Activated naive CD8-positive, alpha-beta T cell treated with anti-CD3 and anti-CD28 coated beads, Interleukin-2, amount 50 U/mL, for 24 hours (primary cell): ENCODE data around the gene WNK4.
"Not testable (repeated sequence)": the region's sequence is repeated elsewhere in the genome, so short reads cannot be mapped to it uniquely, and the experiment has no call there.

ENCODE experiments used
- ATAC-seq: fragments of 150-1000 bp; cut with Tn5 transposase; one replicate; pipeline ENCODE4 v1.10.0; 2021
- DNase-seq: peaks from one replicate; pipeline ENCODE4 v3.0.0; 2021
- H3K27ac Mint-ChIP-seq: one replicate; pipeline ENCODE4 v1.8.0; 2021; ENCODE audit warnings: mild to moderate bottlenecking, mixed read lengths
- H3K27me3 Mint-ChIP-seq: one replicate; pipeline ENCODE4 v1.8.0; 2021; ENCODE audit warnings: mixed read lengths
- H3K36me3 Mint-ChIP-seq: one replicate; pipeline ENCODE4 v1.8.0; 2021; ENCODE audit warnings: low read depth, mixed read lengths
- H3K4me1 Mint-ChIP-seq: one replicate; pipeline ENCODE4 v1.8.0; 2021; ENCODE audit warnings: mixed read lengths
- H3K4me3 Mint-ChIP-seq: one replicate; pipeline ENCODE4 v1.8.0; 2021; ENCODE audit warnings: mild to moderate bottlenecking, moderate library complexity, mixed read lengths
- H3K9me3 Mint-ChIP-seq: one replicate; pipeline ENCODE4 v1.8.0; 2021; ENCODE audit warnings: mixed read lengths

WNK4 gene

DNA sequence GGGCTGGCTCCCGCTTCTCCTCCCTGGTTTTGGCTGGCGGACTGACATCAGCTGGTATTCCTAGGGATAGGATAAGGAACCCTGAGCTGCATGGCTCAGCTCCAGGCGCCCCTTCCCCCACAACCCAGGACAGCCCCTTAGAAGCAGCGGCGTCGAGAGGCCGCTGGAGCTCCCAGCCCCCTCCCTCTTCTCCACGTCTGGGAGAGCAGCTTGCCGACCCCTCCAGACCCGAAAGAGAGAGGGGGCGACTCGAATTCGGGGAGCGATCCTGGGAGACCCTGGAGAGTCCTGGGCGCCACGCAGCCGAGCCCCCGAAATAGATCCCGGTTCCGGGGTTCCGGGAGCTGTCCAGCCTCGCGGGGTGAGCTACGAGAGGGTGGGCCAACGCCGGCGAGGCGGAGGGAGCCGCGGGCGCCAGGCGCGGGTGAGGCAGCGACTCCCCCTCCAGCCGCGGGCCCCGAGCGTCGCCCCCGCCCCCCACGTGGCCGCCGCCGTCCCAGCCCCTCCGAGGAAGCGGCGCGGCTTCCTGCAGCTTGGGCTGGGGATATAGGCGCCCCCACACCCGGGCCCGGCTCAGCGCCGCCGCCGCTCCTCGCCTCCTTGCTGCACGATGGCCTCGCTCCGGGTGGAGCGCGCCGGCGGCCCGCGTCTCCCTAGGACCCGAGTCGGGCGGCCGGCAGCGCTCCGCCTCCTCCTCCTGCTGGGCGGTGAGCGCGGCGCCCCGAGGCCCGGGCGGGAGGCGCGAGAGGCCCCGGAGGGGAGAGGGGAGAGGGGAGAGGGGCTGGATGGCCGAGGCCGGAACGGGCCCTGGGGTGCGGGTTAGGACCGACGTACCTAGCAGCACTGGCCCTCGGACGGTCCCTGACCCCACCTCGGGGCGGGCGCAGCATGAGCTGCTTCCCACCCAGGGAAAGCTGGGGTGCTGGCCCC lies 19.5 kb upstream of the WNK4 start, which contains the start of gene RAMP2:
Gene RAMP2, plus strand, starts transcription at position 576 of the 930 bp plus-strand sequence. Its CDS starts 35 bp downstream, at position 611.
- Mint-ChIP-seq H3K27ac (no peak within 1 kb of the TSS), H3K4me3 (peak within 1 kb of the TSS; percentile 4), H3K36me3 (no peaks in the 10 kb centered on the region), H3K27me3 (peaks cover 54% of the 10 kb centered on the region), H3K9me3 (no peaks in the 10 kb centered on the region), H3K4me1 (peaks cover 9% of the 10 kb centered on the region)
- ATAC-seq = no peak
- peak; percentile 27 for DNase-seq

GRCh38 chr17:42761638-42762037 lies 18.8 kb upstream of the WNK4 start:
- H3K27ac Mint-ChIP-seq = no peak overlapping the region
- no peak for ATAC-seq
- peaks cover 49% of the 10 kb centered on the region for H3K27me3 Mint-ChIP-seq
- H3K4me1 Mint-ChIP-seq = peaks cover 9% of the 10 kb centered on the region
- no peaks in the 10 kb centered on the region for H3K36me3 Mint-ChIP-seq
- no peak for DNase-seq
- H3K4me3 Mint-ChIP-seq = peak overlapping the region; percentile 4
- no peaks in the 10 kb centered on the region for H3K9me3 Mint-ChIP-seq

- ATAC-seq (no peak), DNase-seq (no peak)
- Mint-ChIP-seq H3K4me3 (no peak overlapping the region), H3K36me3 (no peaks in the 10 kb centered on the region), H3K4me1 (no peaks in the 10 kb centered on the region), H3K27ac (no peak overlapping the region), H3K9me3 (no peaks in the 10 kb centered on the region), H3K27me3 (peaks cover 37% of the 10 kb centered on the region)
Measured at GRCh38 chr17:42766124-42766523, 14.3 kb upstream of the WNK4 start.

DNA sequence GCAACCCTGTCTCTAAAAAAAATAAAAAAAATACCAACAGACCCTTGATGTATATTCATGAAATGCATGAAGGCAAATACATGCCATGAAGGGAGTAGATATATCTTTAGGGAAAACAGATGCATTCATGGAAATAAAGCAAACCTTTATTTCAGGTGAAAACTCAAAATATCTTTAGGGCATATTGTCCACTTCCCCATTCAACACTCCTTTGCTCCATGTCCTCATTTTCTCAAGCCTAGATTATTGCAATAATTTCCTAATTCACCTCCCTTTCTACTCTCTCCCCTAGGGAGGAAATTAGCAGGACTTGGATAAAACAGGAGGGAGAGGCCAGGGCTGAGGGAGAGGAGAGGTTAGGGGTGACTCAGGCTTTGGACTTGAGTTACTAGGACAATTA lies 12.9 kb upstream of the WNK4 start:
- ATAC-seq (no peak), DNase-seq (no peak)
- peaks cover 4% of the 10 kb centered on the region for H3K4me1 Mint-ChIP-seq
- H3K27ac Mint-ChIP-seq = no peak overlapping the region
- no peak overlapping the region for H3K4me3 Mint-ChIP-seq
- peaks cover 28% of the 10 kb centered on the region for H3K27me3 Mint-ChIP-seq
- no peaks in the 10 kb centered on the region for H3K36me3 Mint-ChIP-seq
- H3K9me3 Mint-ChIP-seq = no peaks in the 10 kb centered on the region

GRCh38 chr17:42768006-42768405 lies 12.4 kb upstream of the WNK4 start:
- H3K27me3 Mint-ChIP-seq = peaks cover 23% of the 10 kb centered on the region
- not testable (repeated sequence) for H3K36me3 Mint-ChIP-seq, H3K4me1 Mint-ChIP-seq, ATAC-seq, DNase-seq, H3K27ac Mint-ChIP-seq, H3K9me3 Mint-ChIP-seq, H3K4me3 Mint-ChIP-seq

DNA sequence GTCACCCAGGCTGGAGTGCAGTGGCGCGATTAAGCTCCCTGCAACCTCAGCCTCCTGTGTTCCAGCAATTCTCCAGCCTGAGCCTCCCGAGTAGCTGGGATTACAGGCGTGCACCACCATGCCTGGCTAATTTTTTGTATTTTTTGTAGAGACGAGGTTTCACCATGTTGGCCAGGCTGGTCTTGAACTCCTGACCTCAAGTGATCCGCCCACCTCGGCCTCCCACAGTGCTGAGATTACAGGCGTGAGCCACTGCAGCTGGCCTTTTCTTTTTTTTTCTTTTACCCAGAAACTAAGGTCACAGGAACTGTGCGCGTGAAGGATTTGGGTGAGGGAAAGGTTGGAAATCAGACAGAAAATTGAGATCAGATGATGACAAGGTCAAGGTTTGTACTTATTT lies 10.4 kb upstream of the WNK4 start:
- H3K27ac Mint-ChIP-seq, DNase-seq, H3K4me3 Mint-ChIP-seq, ATAC-seq, H3K9me3 Mint-ChIP-seq: not testable (repeated sequence)
- Mint-ChIP-seq H3K4me1 (peaks cover 23% of the 10 kb centered on the region), H3K36me3 (peaks cover 11% of the 10 kb centered on the region), H3K27me3 (peaks cover 14% of the 10 kb centered on the region)

DNA sequence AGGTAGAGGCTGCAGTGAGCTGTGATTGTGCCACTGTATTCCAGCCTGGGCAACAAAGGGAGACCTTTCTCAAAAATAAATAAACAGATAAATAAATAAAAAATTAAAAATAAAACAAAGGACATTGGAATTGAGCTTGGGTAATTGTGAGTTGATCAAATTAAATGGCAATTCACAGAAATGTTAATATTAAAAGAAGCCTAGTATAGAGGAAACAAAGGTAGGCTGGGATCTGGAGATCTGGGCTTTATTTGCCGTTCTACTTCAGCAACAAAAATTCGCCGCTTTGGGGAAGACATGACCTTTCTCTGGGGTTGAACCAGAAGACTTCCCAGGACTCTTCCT lies 7.5 kb upstream of the WNK4 start:
- peak overlapping the region; percentile 94 for H3K27ac Mint-ChIP-seq
- peaks cover 31% of the 10 kb centered on the region for H3K36me3 Mint-ChIP-seq
- DNase-seq = no peak
- ATAC-seq = no peak
- H3K9me3 Mint-ChIP-seq = no peaks in the 10 kb centered on the region
- H3K4me1 Mint-ChIP-seq = peaks cover 23% of the 10 kb centered on the region
- peak overlapping the region; percentile 97 for H3K4me3 Mint-ChIP-seq
- peaks cover under 1% of the 10 kb centered on the region for H3K27me3 Mint-ChIP-seq

- H3K9me3 Mint-ChIP-seq = no peaks in the 10 kb centered on the region
- ATAC-seq (peak; percentile 94), DNase-seq (peak; percentile 79)
- H3K27ac Mint-ChIP-seq = peak within 1 kb of the TSS; percentile 94
- peak within 1 kb of the TSS; percentile 97 for H3K4me3 Mint-ChIP-seq
- peaks cover 23% of the 10 kb centered on the region for H3K4me1 Mint-ChIP-seq
- H3K27me3 Mint-ChIP-seq = no peaks in the 10 kb centered on the region
- peaks cover 35% of the 10 kb centered on the region for H3K36me3 Mint-ChIP-seq
Measured at GRCh38 chr17:42773290-42774035, 6.9 kb upstream of the WNK4 start, which contains the start of gene VPS25. VPS25 (plus strand) TSS chr17:42773449; CDS start chr17:42773476, 27 bp downstream.

DNA sequence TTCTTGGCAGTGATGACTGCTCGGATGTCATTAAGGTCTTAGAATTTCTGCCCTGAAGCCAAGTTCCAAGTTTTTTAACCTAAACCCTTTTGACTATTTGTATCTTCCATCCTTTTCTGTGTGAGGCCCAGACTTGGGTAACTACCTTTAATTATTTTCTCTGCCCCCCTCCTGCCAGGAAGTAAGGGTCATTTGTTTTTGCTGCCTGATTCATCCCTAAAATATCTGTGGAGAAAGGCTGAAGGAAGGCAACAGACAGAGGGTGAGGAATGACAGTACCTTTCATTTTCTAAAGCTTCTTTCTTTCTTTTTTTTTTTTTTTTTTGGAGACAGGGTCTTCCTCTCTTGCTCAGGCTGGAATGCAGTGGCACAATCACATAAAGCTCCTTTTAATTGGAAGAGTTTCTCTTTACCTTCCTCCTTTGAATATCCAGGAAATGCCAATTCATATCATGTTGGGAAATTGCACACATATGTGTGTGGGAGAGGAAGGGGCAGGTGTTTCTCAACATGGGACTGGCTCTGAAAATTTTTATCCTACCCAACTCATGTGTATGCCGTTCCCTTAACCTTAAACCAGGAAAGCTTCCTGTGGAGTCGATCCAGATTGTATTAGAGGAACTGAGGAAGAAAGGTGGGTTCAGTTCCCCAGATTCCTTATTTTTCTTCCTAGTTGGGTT lies 6.2 kb upstream of the WNK4 start:
- no peaks in the 10 kb centered on the region for H3K9me3 Mint-ChIP-seq
- no peak for ATAC-seq
- H3K4me1 Mint-ChIP-seq = peaks cover 23% of the 10 kb centered on the region
- H3K27ac Mint-ChIP-seq = peak overlapping the region; percentile 94
- peaks cover 37% of the 10 kb centered on the region for H3K36me3 Mint-ChIP-seq
- H3K4me3 Mint-ChIP-seq = peak overlapping the region; percentile 97
- DNase-seq = no peak
- H3K27me3 Mint-ChIP-seq = no peaks in the 10 kb centered on the region

DNA sequence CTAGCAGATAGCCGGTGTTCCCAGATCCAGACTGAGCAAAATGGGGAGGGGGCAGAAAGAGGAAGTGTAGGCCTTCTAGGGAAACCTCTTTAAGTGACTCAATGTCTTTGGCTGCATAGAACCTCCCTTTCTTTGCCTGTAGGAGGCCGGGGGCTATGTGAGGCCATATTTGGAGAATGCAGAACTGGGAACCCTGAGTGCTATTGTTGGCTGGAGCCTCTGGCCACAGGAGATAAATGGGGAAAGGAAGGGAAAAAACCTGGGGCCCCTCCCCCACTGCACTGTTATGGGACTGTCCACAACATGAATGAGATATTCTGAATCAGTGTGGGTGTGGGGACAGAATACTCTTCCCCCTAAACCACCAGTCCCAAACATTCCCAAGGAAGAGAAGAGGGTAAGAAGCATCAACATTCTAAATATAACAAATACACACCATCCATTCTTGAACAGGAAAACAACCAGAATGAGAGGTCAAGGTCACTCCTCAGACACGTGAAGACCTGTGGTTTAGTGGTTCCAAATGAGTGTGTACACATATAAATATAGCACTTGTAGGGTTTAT lies 4.8 kb upstream of the WNK4 start:
- peaks cover 40% of the 10 kb centered on the region for H3K36me3 Mint-ChIP-seq
- DNase-seq (no peak), ATAC-seq (no peak)
- no peaks in the 10 kb centered on the region for H3K9me3 Mint-ChIP-seq
- peaks cover 8% of the 10 kb centered on the region for H3K27me3 Mint-ChIP-seq
- no peak overlapping the region for H3K4me3 Mint-ChIP-seq
- no peak overlapping the region for H3K27ac Mint-ChIP-seq
- H3K4me1 Mint-ChIP-seq = peaks cover 23% of the 10 kb centered on the region

- DNase-seq (no peak), ATAC-seq (no peak)
- Mint-ChIP-seq H3K27me3 (peaks cover 31% of the 10 kb centered on the region), H3K36me3 (peaks cover 40% of the 10 kb centered on the region), H3K9me3 (no peaks in the 10 kb centered on the region), H3K4me3 (no peak overlapping the region), H3K4me1 (peaks cover 25% of the 10 kb centered on the region), H3K27ac (no peak overlapping the region)
Measured at GRCh38 chr17:42778570-42778969, 1.8 kb upstream of the WNK4 start.

- Mint-ChIP-seq H3K27ac (no peak overlapping the region), H3K27me3 (peaks cover 38% of the 10 kb centered on the region), H3K4me3 (no peak overlapping the region), H3K9me3 (no peaks in the 10 kb centered on the region), H3K4me1 (peaks cover 20% of the 10 kb centered on the region), H3K36me3 (peaks cover 32% of the 10 kb centered on the region)
- DNase-seq (no peak), ATAC-seq (no peak)
Measured at GRCh38 chr17:42779304-42779935, 990 bp upstream of the WNK4 start.

DNA sequence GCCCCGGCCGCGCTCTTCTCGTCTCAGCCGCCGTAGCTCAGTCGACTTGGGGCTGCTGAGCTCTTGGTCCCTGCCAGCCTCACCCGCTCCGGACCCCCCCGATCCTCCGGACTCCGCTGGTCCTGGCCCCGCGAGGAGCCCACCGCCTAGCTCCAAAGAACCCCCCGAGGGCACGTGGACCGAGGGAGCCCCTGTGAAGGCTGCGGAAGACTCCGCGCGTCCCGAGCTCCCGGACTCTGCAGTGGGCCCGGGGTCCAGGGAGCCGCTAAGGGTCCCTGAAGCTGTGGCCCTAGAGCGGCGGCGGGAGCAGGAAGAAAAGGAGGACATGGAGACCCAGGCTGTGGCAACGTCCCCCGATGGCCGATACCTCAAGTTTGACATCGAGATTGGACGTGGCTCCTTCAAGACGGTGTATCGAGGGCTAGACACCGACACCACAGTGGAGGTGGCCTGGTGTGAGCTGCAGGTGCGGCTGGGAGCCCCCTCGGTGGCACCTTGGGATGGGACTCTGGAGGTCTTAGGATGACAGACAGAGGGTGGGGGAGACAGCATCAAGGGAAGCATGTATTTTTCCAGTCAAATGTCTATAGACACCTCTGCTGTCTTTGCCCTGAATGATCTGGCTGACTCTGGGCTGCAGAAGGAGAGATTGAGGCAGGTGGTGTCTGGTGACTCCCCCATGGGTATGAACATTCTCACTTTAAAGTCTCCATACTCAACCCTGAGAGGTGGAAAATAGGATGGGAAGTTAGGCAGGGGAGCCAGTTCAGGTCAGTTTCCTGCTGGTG lies 635 bp downstream of the WNK4 start:
- Mint-ChIP-seq H3K27ac (no peak overlapping the region), H3K9me3 (no peaks in the 10 kb centered on the region), H3K27me3 (peaks cover 54% of the 10 kb centered on the region), H3K36me3 (peaks cover 19% of the 10 kb centered on the region), H3K4me3 (no peak overlapping the region), H3K4me1 (peaks cover 26% of the 10 kb centered on the region)
- ATAC-seq (no peak), DNase-seq (no peak)
